H9 (cell line): ENCODE results near the gene DNM2. TPM values are rescaled to one million over a fixed set of nuclear protein-coding genes. Genes with fewer than 3 reads are reported as not detected.

ENCODE experiments used
- DNase-seq: peaks from one replicate; pipeline ENCODE4 v3.0.0-alpha.2; 2017
- H2AFZ ChIP-seq: one replicate; pipeline ENCODE4 v1.6.1; 2013; ENCODE audit warnings: mild to moderate bottlenecking, low read length, control low read depth, moderate library complexity
- H2AK5ac ChIP-seq: 2 replicates; pipeline ENCODE4 v1.6.1; 2013; ENCODE audit warnings: low read length, control low read depth, mixed read lengths; ENCODE audit not compliant: insufficient read length
- H2BK120ac ChIP-seq: one replicate; pipeline ENCODE4 v1.6.1; 2013; ENCODE audit warnings: low read depth, mild to moderate bottlenecking, low read length, control low read depth, inconsistent platforms; ENCODE audit not compliant: poor library complexity, severe bottlenecking
- H2BK12ac ChIP-seq: 2 replicates; pipeline ENCODE4 v1.6.1; 2013; ENCODE audit warnings: low read length, control low read depth, mixed read lengths, low read depth; ENCODE audit not compliant: insufficient read length
- H2BK15ac ChIP-seq: 2 replicates; pipeline ENCODE4 v1.6.1; 2013; ENCODE audit warnings: low read depth, low read length, control low read depth
- H2BK20ac ChIP-seq: one replicate; pipeline ENCODE4 v1.6.1; 2013; ENCODE audit warnings: low read depth, mild to moderate bottlenecking, low read length, control low read depth, inconsistent platforms; ENCODE audit not compliant: poor library complexity, severe bottlenecking
- H2BK5ac ChIP-seq: 2 replicates; pipeline ENCODE4 v1.6.1; 2013; ENCODE audit warnings: low read length, control low read depth, mixed read lengths; ENCODE audit not compliant: insufficient read length
- H3K14ac ChIP-seq: 2 replicates; pipeline ENCODE4 v1.6.1; 2013; ENCODE audit warnings: low read length, control low read depth; ENCODE audit not compliant: insufficient read depth
- H3K18ac ChIP-seq: 2 replicates; pipeline ENCODE4 v1.6.1; 2013; ENCODE audit warnings: low read depth, mild to moderate bottlenecking, mixed read lengths, low read length, control low read depth; ENCODE audit not compliant: insufficient read length
- H3K23ac ChIP-seq: 2 replicates; pipeline ENCODE4 v1.6.1; 2013; ENCODE audit warnings: low read length, control low read depth, mixed read lengths, low read depth; ENCODE audit not compliant: insufficient read length
- H3K23me2 ChIP-seq: 2 replicates; pipeline ENCODE4 v1.6.1; 2013; ENCODE audit warnings: low read depth, mild to moderate bottlenecking, mixed read lengths, low read length, control low read depth; ENCODE audit not compliant: insufficient read length, poor library complexity, severe bottlenecking
- H3K27ac ChIP-seq: 2 replicates; pipeline ENCODE4 v1.5.1; 2013; ENCODE audit warnings: low read length, control low read depth, mixed read lengths, low read depth; ENCODE audit not compliant: insufficient read length
- H3K27me3 ChIP-seq: 2 replicates; pipeline ENCODE4 v1.6.1; 2013; ENCODE audit warnings: low read length, control low read depth, inconsistent platforms; ENCODE audit not compliant: insufficient read depth
- H3K4ac ChIP-seq: 2 replicates; pipeline ENCODE4 v1.6.1; 2013; ENCODE audit warnings: low read depth, mild to moderate bottlenecking, control low read depth, inconsistent platforms, low read length, moderate library complexity
- H3K4me1 ChIP-seq: 2 replicates; pipeline ENCODE4 v1.6.1; 2013; ENCODE audit warnings: low read length, control low read depth, inconsistent platforms; ENCODE audit not compliant: insufficient read depth
- H3K4me2 ChIP-seq: 2 replicates; pipeline ENCODE4 v1.6.1; 2013; ENCODE audit warnings: low read length, control low read depth, mixed read lengths; ENCODE audit not compliant: insufficient read length, insufficient read depth
- H3K56ac ChIP-seq: 2 replicates; pipeline ENCODE4 v1.6.1; 2013; ENCODE audit warnings: low read depth, mild to moderate bottlenecking, mixed read lengths, low read length, control low read depth; ENCODE audit not compliant: insufficient read length
- H3K79me1 ChIP-seq: 2 replicates; pipeline ENCODE4 v1.6.1; 2013; ENCODE audit warnings: low read depth, mild to moderate bottlenecking, moderate library complexity, low read length, control low read depth, inconsistent platforms; ENCODE audit not compliant: insufficient read depth, poor library complexity, severe bottlenecking
- H3K79me2 ChIP-seq: 2 replicates; pipeline ENCODE4 v1.6.1; 2013; ENCODE audit warnings: low read length, control low read depth, inconsistent platforms; ENCODE audit not compliant: insufficient read depth
- H3K9ac ChIP-seq: 2 replicates; pipeline ENCODE4 v1.6.1; 2013; ENCODE audit warnings: low read length, control low read depth, mixed read lengths; ENCODE audit not compliant: insufficient read length; ENCODE audit errors: extremely low read depth
- H3K9me3 ChIP-seq: one replicate; pipeline ENCODE4 v1.6.1; 2013; ENCODE audit warnings: low read depth, low read length, inconsistent platforms; ENCODE audit not compliant: control insufficient read depth
- H3T11ph ChIP-seq: one replicate; pipeline ENCODE4 v1.6.1; 2013; ENCODE audit warnings: mild to moderate bottlenecking, low read length, control low read depth, inconsistent platforms
- H4K20me1 ChIP-seq: one replicate; pipeline ENCODE4 v1.6.1; 2013; ENCODE audit not compliant: control insufficient read depth, insufficient read length, insufficient read depth
- H4K5ac ChIP-seq: 2 replicates; pipeline ENCODE4 v1.6.1; 2013; ENCODE audit warnings: low read depth, mild to moderate bottlenecking, mixed read lengths, low read length, control low read depth; ENCODE audit not compliant: insufficient read length
- H4K8ac ChIP-seq: replicated peaks from 2 replicates; pipeline ENCODE4 v1.6.1; 2013; ENCODE audit warnings: low read length, control low read depth, mixed read lengths, low read depth; ENCODE audit not compliant: insufficient read length
- H4K91ac ChIP-seq: 2 replicates; pipeline ENCODE4 v1.6.1; 2013; ENCODE audit warnings: low read depth, mild to moderate bottlenecking, moderate library complexity, mixed read lengths, low read length, control low read depth; ENCODE audit not compliant: insufficient read length
- H3K27ac Mint-ChIP-seq, 3 experiments: 2 replicates in 2 of 3; 3 replicates in 1 of 3; pipeline ENCODE4 v1.8.0; 2020 to 2021; ENCODE audit warnings: mixed read lengths in 3 of 3, mild to moderate bottlenecking in 1 of 3, moderate library complexity in 1 of 3
- H3K27me3 Mint-ChIP-seq: 2 replicates; pipeline ENCODE4 v1.8.0; 2021; ENCODE audit warnings: low read depth, mild to moderate bottlenecking, moderate library complexity, mixed read lengths
- H3K36me3 Mint-ChIP-seq, 3 experiments: 2 replicates in 2 of 3; 3 replicates in 1 of 3; pipeline ENCODE4 v1.8.0; 2020 to 2021; ENCODE audit warnings: low read depth in 3 of 3, mixed read lengths in 3 of 3; ENCODE audit not compliant: insufficient read depth in 1 of 3
- H3K4me1 Mint-ChIP-seq, 2 experiments: 2 replicates each; pipeline ENCODE4 v1.8.0; 2020; ENCODE audit warnings: mixed read lengths in 2 of 2
- H3K4me3 Mint-ChIP-seq, 2 experiments: 2 replicates in 1 of 2; 3 replicates in 1 of 2; pipeline ENCODE4 v1.8.0; 2020 to 2021; ENCODE audit warnings: mild to moderate bottlenecking in 2 of 2, mixed read lengths in 2 of 2, moderate library complexity in 1 of 2
- H3K9me3 Mint-ChIP-seq, 2 experiments: 2 replicates in 1 of 2; 3 replicates in 1 of 2; pipeline ENCODE4 v1.8.0; 2020; ENCODE audit warnings: mild to moderate bottlenecking in 2 of 2, mixed read lengths in 2 of 2, moderate library complexity in 1 of 2
- CTCF ChIP-seq: fragments of 200-600 bp; sonication (generic); conservative IDR thresholded peaks from 3 replicates; pipeline ENCODE4 v1.8.0; 2021; ENCODE audit warnings: antibody characterized with exemption, mild to moderate bottlenecking
- WGBS: extraction: QIAGEN DNeasy Blood & Tissue Kit; methylation state at CpG from one replicate; pipeline ENCODE4 v1.1.7; 2013; ENCODE audit warnings: missing lambda C conversion rate, low lambda C conversion rate, mixed read lengths; ENCODE audit not compliant: insufficient read length; ENCODE audit errors: extremely low coverage; 5-methylcytosine and 5-hydroxymethylcytosine counted together
- total RNA-seq: library from RNA; stranded (reverse); gene quantifications from 2 replicates; pipeline ENCODE4 v1.2.1, GENCODE V29; 2021

Gene DNM2
- total RNA-seq, 1 experiment from 2014 or later = 152 TPM

- no peak overlapping the region for H3K23ac ChIP-seq
- H2BK120ac ChIP-seq = no peak overlapping the region
- peaks cover 11% of the 10 kb centered on the region for H3K79me1 ChIP-seq
- no peak overlapping the region for H2BK5ac ChIP-seq
- no peak overlapping the region for H2AK5ac ChIP-seq
- H4K5ac ChIP-seq = no peak overlapping the region
- no peaks in the 10 kb centered on the region for H3K27me3 ChIP-seq
- H3K4me3 Mint-ChIP-seq = peak overlapping the region; percentile 53 to 71
- H3K36me3 Mint-ChIP-seq = peaks cover 5 to 16% (median 11%) of the 10 kb centered on the region in 3 experiments; a peak in 6 of 7 replicates
- H3K4me2 ChIP-seq = peak overlapping the region; percentile 42
- H2AFZ ChIP-seq = no peak overlapping the region
- H3K9ac ChIP-seq = no peak overlapping the region
- H3K27ac Mint-ChIP-seq = peak overlapping the region; percentile 83 to 96 (median 90)
- no peak overlapping the region for H3K14ac ChIP-seq
- H3K27ac ChIP-seq = no peak overlapping the region
- H2BK15ac ChIP-seq = no peak overlapping the region
- peaks cover 2% of the 10 kb centered on the region for H4K20me1 ChIP-seq
- no peaks in the 10 kb centered on the region for H3K9me3 ChIP-seq
- no CpG with 5 or more reads among the region's 12 CpGs for WGBS
- H4K91ac ChIP-seq = no peak overlapping the region
- no peaks in the 10 kb centered on the region for H3K27me3 Mint-ChIP-seq
- H3T11ph ChIP-seq = no peak overlapping the region
- H3K9me3 Mint-ChIP-seq = no peaks in the 10 kb centered on the region
- H3K79me2 ChIP-seq = peaks cover 28% of the 10 kb centered on the region; the same call in 1 of the 2 replicates
- H3K4me1 Mint-ChIP-seq = peaks cover 13 to 21% of the 10 kb centered on the region in 2 experiments
- no peaks in the 10 kb centered on the region for H3K4me1 ChIP-seq
- no peak overlapping the region for H3K18ac ChIP-seq
- TF ChIP-seq CTCF = no peak
- no peak overlapping the region for H2BK20ac ChIP-seq
- no peak overlapping the region for H4K8ac ChIP-seq
- H3K4ac ChIP-seq = no peak overlapping the region
- H3K56ac ChIP-seq = no peak overlapping the region
- no peak overlapping the region for H2BK12ac ChIP-seq
- no peak for DNase-seq
- H3K23me2 ChIP-seq = peaks cover 7% of the 10 kb centered on the region
Observed at GRCh38 chr19:10717054-10717355, 874 bp upstream of the DNM2 start.
